Lung (tissue), 12 donors: ENCODE data around the gene ASCC1. TPM values are rescaled to one million over a fixed set of nuclear protein-coding genes. Genes with fewer than 3 reads are reported as not detected.

Source experiments
- ATAC-seq: fragments of 200-7000 bp; cut with Tn5 transposase; one replicate; pipeline ENCODE4 v1.9.1; 2020; ENCODE audit warnings: moderate number of reproducible peaks; ENCODE audit not compliant: insufficient read depth, low FRiP score
- DNase-seq, 3 donors: peaks; one replicate each; pipeline ENCODE4 v3.0.0-alpha.2; 2013 to 2017
- H3K27ac ChIP-seq, 2 donors: one replicate each; pipeline ENCODE4 v1.5.1; 2013; ENCODE audit warnings: mild to moderate bottlenecking in 2 of 2, moderate library complexity in 2 of 2, control low read depth in 1 of 2, inconsistent platforms in 1 of 2, low read depth in 1 of 2, low read length in 1 of 2
- H3K27me3 ChIP-seq, 3 donors: one replicate each; pipeline ENCODE4 v1.5.1; 2013; ENCODE audit warnings: low read length in 2 of 3; ENCODE audit not compliant: control insufficient read depth in 3 of 3, insufficient read depth in 3 of 3
- H3K36me3 ChIP-seq, 4 donors: one replicate each; pipeline ENCODE4 v1.5.1; 2013; ENCODE audit warnings: low read length in 4 of 4, mild to moderate bottlenecking in 1 of 4, moderate library complexity in 1 of 4; ENCODE audit not compliant: control insufficient read depth in 4 of 4, insufficient read depth in 4 of 4
- H3K4me1 ChIP-seq, 5 donors: one replicate each; pipeline ENCODE4 v1.5.1; 2013; ENCODE audit warnings: low read length in 5 of 5, mild to moderate bottlenecking in 2 of 5, moderate library complexity in 1 of 5; ENCODE audit not compliant: control insufficient read depth in 5 of 5, insufficient read depth in 5 of 5
- H3K4me3 ChIP-seq: one replicate; pipeline ENCODE4 v1.5.1; 2013; ENCODE audit warnings: mild to moderate bottlenecking, control low read depth, moderate library complexity
- H3K9ac ChIP-seq, 2 donors: one replicate each; pipeline ENCODE4 v1.5.1; 2013; ENCODE audit warnings: low read length in 2 of 2, control low read depth in 1 of 2; ENCODE audit not compliant: insufficient read depth in 1 of 2
- H3K9me3 ChIP-seq, 4 donors: one replicate each; pipeline ENCODE4 v1.5.1; 2013; ENCODE audit warnings: low read length in 3 of 4, mild to moderate bottlenecking in 1 of 4, moderate library complexity in 1 of 4; ENCODE audit not compliant: control insufficient read depth in 4 of 4, insufficient read depth in 3 of 4
- WGBS, 2 donors: extraction: QIAGEN DNeasy Blood & Tissue Kit; methylation state at CpG; one replicate each; pipeline ENCODE4 v1.1.7; 2013; 5-methylcytosine and 5-hydroxymethylcytosine counted together
- polyA plus RNA-seq, 2 donors: library from polyadenylated mRNA; stranded (reverse); fragments of 200-250 nt; gene quantifications; one replicate each; pipeline ENCODE4 v1.2.1, GENCODE V29; 2013
- total RNA-seq, 2 donors: library from RNA; depleted of rRNA in 1 of 2; stranded (reverse); fragments of >200 nt in 1 of 2; gene quantifications; one replicate each; pipeline ENCODE4 v1.2.1, GENCODE V29; 2014 to 2021
- TF ChIP-seq, protein P1 (sequence below): IDR thresholded peaks from 2 replicates; pipeline ENCODE4 v1.5.1; 2012; ENCODE audit warnings: mild to moderate bottlenecking; ENCODE audit errors: control extremely low read depth, extremely low read depth
- donor health status: control.
- donor health status: control.
- donor health status: Bipolar disorder and iron deficiency.
- donor health status: healthy.
- donor health status: DM: yes; HTN: yes; CAD: no.

ASCC1 gene
- total and polyA plus RNA-seq, 4 donors: 9.0 to 29.9 (median 24.2) TPM

DNA sequence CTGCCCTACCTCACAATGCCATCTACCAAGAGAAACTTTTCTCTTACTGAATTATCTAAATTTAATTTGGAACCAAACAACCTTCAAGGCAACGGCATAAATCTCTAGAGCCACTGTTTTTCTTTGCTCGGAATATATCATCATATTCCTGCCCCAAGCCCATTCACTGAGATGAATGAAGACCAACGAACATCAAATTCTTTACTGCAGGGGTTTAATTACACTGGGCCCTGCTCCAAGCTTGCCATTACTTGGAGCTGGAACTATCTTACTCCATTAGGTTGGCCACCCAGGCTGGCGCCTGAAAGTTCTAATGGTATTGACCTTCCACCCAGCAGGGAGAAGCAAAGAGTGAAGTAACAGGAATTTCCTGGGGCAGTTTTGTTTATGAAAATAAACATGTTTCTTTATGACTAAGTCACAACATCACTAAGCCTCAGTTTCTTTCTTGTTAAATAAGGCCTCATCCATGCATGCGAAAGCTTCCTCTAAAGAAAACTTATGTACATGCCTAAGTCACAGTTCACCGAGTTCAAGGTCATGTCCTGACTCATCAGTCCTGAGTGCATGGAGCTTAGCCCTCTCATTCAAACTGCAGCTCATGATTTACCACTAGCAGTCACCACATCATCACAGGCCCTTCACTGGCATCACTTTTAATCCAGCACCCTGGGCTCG lies 42.3 kb downstream of the ASCC1 start:
- H3K9ac ChIP-seq: no peak overlapping the region
- DNase-seq (peak; percentile 35 to 58 (median 52)), ATAC-seq (no peak)
- H3K4me1 ChIP-seq: peaks cover 0 to 13% (median 0%) of the 10 kb centered on the region in 5 donors
- H3K27me3 ChIP-seq: no peaks in the 10 kb centered on the region
- no peak overlapping the region for H3K4me3 ChIP-seq
- WGBS, 2 donors: 89 to 92% methylated on average over 7 of the region's 7 CpGs
- H3K36me3 ChIP-seq: peaks cover 0 to 10% (median 3%) of the 10 kb centered on the region in 4 donors
- peak overlapping the region in 1 of 2 donors; percentile 81 for H3K27ac ChIP-seq
- no peaks in the 10 kb centered on the region for H3K9me3 ChIP-seq
- TF ChIP-seq, protein P1, sequence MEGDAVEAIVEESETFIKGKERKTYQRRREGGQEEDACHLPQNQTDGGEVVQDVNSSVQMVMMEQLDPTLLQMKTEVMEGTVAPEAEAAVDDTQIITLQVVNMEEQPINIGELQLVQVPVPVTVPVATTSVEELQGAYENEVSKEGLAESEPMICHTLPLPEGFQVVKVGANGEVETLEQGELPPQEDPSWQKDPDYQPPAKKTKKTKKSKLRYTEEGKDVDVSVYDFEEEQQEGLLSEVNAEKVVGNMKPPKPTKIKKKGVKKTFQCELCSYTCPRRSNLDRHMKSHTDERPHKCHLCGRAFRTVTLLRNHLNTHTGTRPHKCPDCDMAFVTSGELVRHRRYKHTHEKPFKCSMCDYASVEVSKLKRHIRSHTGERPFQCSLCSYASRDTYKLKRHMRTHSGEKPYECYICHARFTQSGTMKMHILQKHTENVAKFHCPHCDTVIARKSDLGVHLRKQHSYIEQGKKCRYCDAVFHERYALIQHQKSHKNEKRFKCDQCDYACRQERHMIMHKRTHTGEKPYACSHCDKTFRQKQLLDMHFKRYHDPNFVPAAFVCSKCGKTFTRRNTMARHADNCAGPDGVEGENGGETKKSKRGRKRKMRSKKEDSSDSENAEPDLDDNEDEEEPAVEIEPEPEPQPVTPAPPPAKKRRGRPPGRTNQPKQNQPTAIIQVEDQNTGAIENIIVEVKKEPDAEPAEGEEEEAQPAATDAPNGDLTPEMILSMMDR: no peak

DNA sequence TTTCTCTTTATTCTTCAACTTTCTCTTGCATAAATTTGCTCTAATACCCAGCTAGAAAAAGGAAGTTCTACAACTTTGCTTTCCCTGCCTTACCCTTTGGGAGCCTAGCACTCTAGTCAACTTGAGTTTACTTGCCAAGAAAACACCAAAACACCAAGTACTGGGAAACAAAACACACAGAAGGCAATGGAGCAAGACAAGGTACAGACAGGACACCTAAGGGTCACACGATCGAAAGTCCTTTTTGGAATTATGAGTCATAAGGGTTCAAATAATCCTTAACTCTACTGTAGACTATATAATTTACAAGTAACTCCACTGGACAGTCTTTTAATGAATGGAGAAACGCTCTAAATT lies 42.8 kb downstream of the ASCC1 start:
- Histone ChIP-seq H3K36me3 (peaks cover 0 to 6% (median under 1%) of the 10 kb centered on the region in 4 donors), H3K4me1 (peaks cover 0 to 13% (median 0%) of the 10 kb centered on the region in 5 donors), H3K9me3 (no peaks in the 10 kb centered on the region), H3K4me3 (no peak overlapping the region), H3K9ac (no peak overlapping the region), H3K27ac (peak overlapping the region in 1 of 2 donors; percentile 81), H3K27me3 (no peaks in the 10 kb centered on the region)
- no peak for DNase-seq
- ATAC-seq: no peak
- TF ChIP-seq, protein P1: no peak
- WGBS, 2 donors: 98 to 100% methylated on average over 3 of the region's 3 CpGs

GRCh38 chr10:72171175-72171630 lies 44.9 kb downstream of the ASCC1 start:
- WGBS, 2 donors: 46 to 48% methylated on average over 7 of the region's 7 CpGs
- DNase-seq (peak in 1 of 3 donors; percentile 14), ATAC-seq (peak; percentile 64)
- no peak overlapping the region for H3K9ac ChIP-seq
- peaks cover 0 to 13% (median 0%) of the 10 kb centered on the region in 5 donors for H3K4me1 ChIP-seq
- H3K27me3 ChIP-seq: no peaks in the 10 kb centered on the region
- no peak overlapping the region for H3K4me3 ChIP-seq
- TF ChIP-seq, protein P1: no peak
- no peaks in the 10 kb centered on the region for H3K9me3 ChIP-seq
- no peak overlapping the region for H3K27ac ChIP-seq
- H3K36me3 ChIP-seq: peaks cover 0 to 3% (median 0%) of the 10 kb centered on the region in 4 donors
